ENCODE measurements around the gene TRAPPC2L.

Gene TRAPPC2L

DNA sequence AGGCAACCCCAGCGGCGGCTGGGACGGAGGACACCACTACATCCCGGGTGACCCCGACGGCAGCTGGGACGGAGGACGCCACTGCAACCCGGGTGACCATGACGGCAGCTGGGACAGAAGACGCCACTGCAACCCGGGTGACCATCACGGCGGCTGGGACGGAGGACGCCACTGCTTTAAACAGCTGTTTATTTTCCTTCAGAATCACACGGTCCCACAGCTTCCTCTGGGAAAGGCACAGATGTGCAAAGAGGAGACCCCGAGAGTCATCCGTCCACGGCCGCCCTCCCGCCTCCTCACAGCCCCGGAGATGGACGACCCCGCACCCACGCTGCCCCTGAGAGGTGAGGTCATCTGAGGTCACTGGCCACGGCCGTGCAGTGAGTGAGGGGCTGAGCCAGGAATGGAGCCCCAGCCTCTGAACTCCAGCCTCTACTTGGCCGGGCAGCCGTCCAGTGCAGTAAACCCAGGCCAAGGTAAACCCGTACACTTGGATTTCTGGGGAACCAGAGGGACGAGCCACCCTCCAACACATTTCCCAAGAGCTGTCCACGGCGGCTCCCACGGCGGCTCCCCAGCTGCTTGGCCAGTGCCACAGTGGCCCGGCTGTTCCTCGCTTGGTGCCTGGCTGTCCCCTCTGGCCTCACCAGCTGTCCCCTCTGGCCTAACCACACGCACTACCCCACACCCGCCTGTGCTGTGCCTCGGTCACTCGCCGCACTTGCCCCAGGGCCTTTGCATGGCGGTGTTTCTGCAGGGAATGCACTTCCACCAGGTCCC is 52.7 kb downstream of the TRAPPC2L start:
- no peak for DNase-seq (ENCODE audit: low read depth in 2 of 2)

DNA sequence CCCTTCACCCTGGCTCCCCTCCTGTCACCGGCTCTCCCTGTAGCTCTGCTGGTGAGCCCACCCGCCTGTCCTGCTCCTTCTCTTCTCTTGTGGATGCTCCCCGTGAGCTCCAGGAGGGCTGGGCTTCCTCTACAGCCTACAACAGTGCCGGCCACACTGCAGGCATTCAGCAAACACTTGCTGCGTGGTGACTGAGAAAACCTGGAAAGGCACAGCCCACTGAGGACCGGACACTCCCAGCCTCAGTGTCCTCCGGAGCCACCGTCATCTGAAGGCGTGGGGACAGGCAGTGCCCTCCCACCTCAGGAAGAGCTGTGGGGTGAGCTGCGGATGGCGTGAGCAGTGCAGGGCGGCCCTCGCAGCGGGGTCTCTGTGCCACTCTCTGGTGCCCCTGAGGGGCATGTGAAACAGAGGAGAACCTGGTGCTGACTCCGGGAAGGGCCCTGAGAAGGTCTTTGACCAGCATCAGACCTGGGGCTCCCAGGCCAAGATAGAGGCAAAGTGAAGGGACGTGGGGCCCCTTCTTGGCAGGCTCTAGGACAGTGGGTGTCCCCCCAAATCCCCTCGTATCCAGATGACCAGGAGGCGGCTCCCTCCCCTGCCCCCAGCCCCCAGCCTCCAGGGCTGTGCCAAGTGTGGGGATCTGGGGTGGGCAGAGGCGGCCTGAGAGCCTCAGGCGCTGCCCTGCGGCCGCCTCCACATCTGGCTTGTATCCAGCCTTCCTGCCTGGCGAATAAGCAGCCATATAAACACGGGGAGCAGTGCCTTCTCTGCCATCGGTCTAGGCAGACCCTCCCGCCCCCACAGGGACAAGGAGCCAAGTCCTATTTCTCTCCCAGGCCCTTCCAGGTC is 53.6 kb downstream of the TRAPPC2L start:
- DNase-seq (ENCODE audit: low read depth in 2 of 2): no peak

- DNase-seq (ENCODE audit: low read depth in 2 of 2): no peak
These were observed 54.4 kb downstream of the TRAPPC2L start for GRCh38 chr16:88911136-88911945.

- DNase-seq (ENCODE audit: low read depth in 2 of 2): no peak
These were observed 55.0 kb downstream of the TRAPPC2L start for GRCh38 chr16:88911946-88912310.
